ENCODE results near the gene KL.

The KL gene

GRCh38 chr13:33016414-33017322, at the start of gene KL:
Gene KL, plus strand, starts transcription at chr13:33016423. Its CDS starts 18 bp downstream, at chr13:33016441.
- no peak for DNase-seq (ENCODE audit: low read depth)
- H3K4me3 ChIP-seq (replicated peaks; ENCODE audit: low read depth, low read length) = peak within 1 kb of the TSS; percentile 38
- no peak for TF ChIP-seq CTCF (IDR thresholded peaks at IDR 0.05; ENCODE audit: low read length, missing control alignments)

- no peak for DNase-seq (ENCODE audit: low read depth)
- no peak for TF ChIP-seq CTCF (IDR thresholded peaks at IDR 0.05; ENCODE audit: low read length, missing control alignments)
- no peak overlapping the region for H3K4me3 ChIP-seq (replicated peaks; ENCODE audit: low read depth, low read length)
Measured at GRCh38 chr13:32967584-32968182, 48.5 kb upstream of the KL start.

GRCh38 chr13:32968316-32968715, 47.9 kb upstream of the KL start:
- H3K4me3 ChIP-seq (replicated peaks; ENCODE audit: low read depth, low read length) = no peak overlapping the region
- no peak for TF ChIP-seq CTCF (IDR thresholded peaks at IDR 0.05; ENCODE audit: low read length, missing control alignments)
- no peak for DNase-seq (ENCODE audit: low read depth)

GRCh38 chr13:32968793-32969192, 47.4 kb upstream of the KL start:
- no peak for TF ChIP-seq CTCF (IDR thresholded peaks at IDR 0.05; ENCODE audit: low read length, missing control alignments)
- DNase-seq (ENCODE audit: low read depth) = no peak
- no peak overlapping the region for H3K4me3 ChIP-seq (replicated peaks; ENCODE audit: low read depth, low read length)

- peak; percentile 54 for DNase-seq (ENCODE audit: low read depth)
- H3K4me3 ChIP-seq (replicated peaks; ENCODE audit: low read depth, low read length) = no peak overlapping the region
- TF ChIP-seq CTCF (IDR thresholded peaks at IDR 0.05; ENCODE audit: low read length, missing control alignments) = no peak
Measured at GRCh38 chr13:32969516-32969941, 46.7 kb upstream of the KL start.

GRCh38 chr13:32976056-32976805, 40.0 kb upstream of the KL start:
- no peak for DNase-seq (ENCODE audit: low read depth)

More at GRCh38 chr13:32976056-32976805, 40.0 kb upstream of the KL start:
- no peak overlapping the region for H3K4me3 ChIP-seq (replicated peaks; ENCODE audit: low read depth, low read length)
- TF ChIP-seq CTCF (IDR thresholded peaks at IDR 0.05; ENCODE audit: low read length, missing control alignments) = no peak
